CD8-positive, alpha-beta memory T cell (primary cell): ENCODE measurements around the gene LPAR5. TPM values are rescaled to one million over a fixed set of nuclear protein-coding genes. Genes with fewer than 3 reads are reported as not detected.

Experiments used
- CTCF ChIA-PET: fragments of 350-600 bp; sonication (Branson Sonifier 250); formaldehyde crosslinking; loops from one replicate; lab custom pipeline; 2021; ENCODE audit warnings: antibody characterized with exemption; lab: Charles Lee
- POLR2A ChIA-PET: fragments of 350-600 bp; sonication (Branson Sonifier 250); formaldehyde crosslinking; loops from one replicate; lab custom pipeline; 2021; ENCODE audit warnings: antibody characterized with exemption; lab: Charles Lee
- DNase-seq, 5 donors: peaks; one replicate each; pipeline versions ENCODE4 v3.0.0 to v3.0.0-alpha.2; 2020 to 2022; ENCODE audit warnings: mixed read lengths in 1 of 5
- H3K27ac ChIP-seq: one replicate; pipeline ENCODE4 v1.7.0; 2013; ENCODE audit warnings: low read depth, mild to moderate bottlenecking, low read length, moderate library complexity
- H3K27me3 ChIP-seq: 2 replicates; pipeline ENCODE4 v1.7.0; 2013; ENCODE audit warnings: low read length, mild to moderate bottlenecking; ENCODE audit not compliant: insufficient read depth, poor library complexity, severe bottlenecking
- H3K36me3 ChIP-seq: 2 replicates; pipeline ENCODE4 v1.7.0; 2013; ENCODE audit warnings: mild to moderate bottlenecking, low read length, moderate library complexity; ENCODE audit not compliant: insufficient read depth
- H3K4me1 ChIP-seq: 2 replicates; pipeline ENCODE4 v1.7.0; 2013; ENCODE audit warnings: mild to moderate bottlenecking, low read length, moderate library complexity; ENCODE audit not compliant: insufficient read depth
- H3K4me3 ChIP-seq: 2 replicates; pipeline ENCODE4 v1.7.0; 2013; ENCODE audit warnings: mild to moderate bottlenecking, low read length
- H3K9me3 ChIP-seq: 2 replicates; pipeline ENCODE4 v1.7.0; 2013; ENCODE audit warnings: mild to moderate bottlenecking, low read length
- H3K27ac Mint-ChIP-seq, 8 donors: one replicate each; pipeline ENCODE4 v1.8.0; 2020 to 2021; ENCODE audit warnings: mixed read lengths in 8 of 8, mild to moderate bottlenecking in 6 of 8, inconsistent platforms in 3 of 8, moderate library complexity in 3 of 8
- H3K27me3 Mint-ChIP-seq, 2 donors: one replicate each; pipeline ENCODE4 v1.8.0; 2020 to 2021; ENCODE audit warnings: mixed read lengths in 2 of 2, mild to moderate bottlenecking in 1 of 2, moderate library complexity in 1 of 2
- H3K36me3 Mint-ChIP-seq, 3 donors: one replicate each; pipeline ENCODE4 v1.8.0; 2020 to 2021; ENCODE audit warnings: mixed read lengths in 3 of 3, inconsistent platforms in 1 of 3, mild to moderate bottlenecking in 1 of 3
- H3K4me1 Mint-ChIP-seq, 3 donors: one replicate each; pipeline ENCODE4 v1.8.0; 2020 to 2021; ENCODE audit warnings: mixed read lengths in 3 of 3, inconsistent platforms in 1 of 3, mild to moderate bottlenecking in 1 of 3
- H3K4me3 Mint-ChIP-seq, 7 donors: one replicate each; pipeline ENCODE4 v1.8.0; 2020 to 2021; ENCODE audit warnings: mixed read lengths in 7 of 7, mild to moderate bottlenecking in 6 of 7, moderate library complexity in 4 of 7, inconsistent platforms in 2 of 7
- H3K9me3 Mint-ChIP-seq, 5 donors: one replicate each; pipeline ENCODE4 v1.8.0; 2020 to 2022; ENCODE audit warnings: mixed read lengths in 5 of 5, mild to moderate bottlenecking in 3 of 5, moderate library complexity in 2 of 5, inconsistent platforms in 1 of 5
- polyA plus RNA-seq: library from polyadenylated mRNA; unstranded; fragments of 300-500 nt; fragmentation: Illumina TruSeq; gene quantifications from one replicate; pipeline ENCODE4 v1.2.3, GENCODE V29; 2021
- total RNA-seq, 2 experiments: library from RNA; stranded (reverse); gene quantifications; one replicate each; pipeline ENCODE4 v1.2.3, GENCODE V29; 2021

The LPAR5 gene
- total RNA-seq (10 to 100 TPM; 10.6 to 11.4 TPM), polyA plus RNA-seq (26.5 TPM)

GRCh38 chr12:6635856-6636531, at the start of gene LPAR5:
Gene LPAR5 (minus strand): TSS chr12:6635959. CDS start chr12:6621248, 14,711 bp downstream.
- Histone ChIP-seq H3K4me1 (peaks cover 32% of the 10 kb centered on the region), H3K27me3 (no peaks in the 10 kb centered on the region), H3K36me3 (no peaks in the 10 kb centered on the region), H3K9me3 (no peaks in the 10 kb centered on the region), H3K27ac (peak within 1 kb of the TSS; percentile 67), H3K4me3 (peak within 1 kb of the TSS; percentile 42)
- peak within 1 kb of the TSS; percentile 79 to 93 (median 88) for H3K4me3 Mint-ChIP-seq
- peak within 1 kb of the TSS; percentile 91 to 96 (median 94) for H3K27ac Mint-ChIP-seq
- ChIA-PET POLR2A (interaction anchor here (1.0 to 3.1 kb wide), 6 partner anchors 8 to 53 kb away, joined by 3 to 18 read pairs (median 7); partner anchors contain the start of gene ZNF384), CTCF (interaction anchor here (0.8 to 1.9 kb wide), 9 partner anchors 8 to 309 kb away, joined by 3 to 5 read pairs (median 4); partner anchors contain the start of gene ZNF384)
- peaks cover 49 to 54% (median 50%) of the 10 kb centered on the region in 3 donors for H3K4me1 Mint-ChIP-seq
- H3K9me3 Mint-ChIP-seq, result no peaks in the 10 kb centered on the region
- no peaks in the 10 kb centered on the region for H3K27me3 Mint-ChIP-seq
- H3K36me3 Mint-ChIP-seq, result peaks cover 0 to 8% (median 0%) of the 10 kb centered on the region in 3 donors
- peak in 4 of 5 donors; percentile 31 to 66 (median 34) for DNase-seq

GRCh38 chr12:6684609-6685008, 48.9 kb upstream of the LPAR5 start:
- Histone ChIP-seq H3K4me1 (peaks cover 29% of the 10 kb centered on the region), H3K36me3 (peaks cover 20% of the 10 kb centered on the region), H3K27ac (no peak overlapping the region), H3K4me3 (no peak overlapping the region), H3K27me3 (no peaks in the 10 kb centered on the region), H3K9me3 (no peaks in the 10 kb centered on the region)
- Mint-ChIP-seq H3K4me1 (peaks cover 48 to 72% (median 61%) of the 10 kb centered on the region in 3 donors), H3K27me3 (no peaks in the 10 kb centered on the region), H3K4me3 (peak overlapping the region in 1 of 7 donors; percentile 74), H3K36me3 (peaks cover under 1 to 64% (median 3%) of the 10 kb centered on the region in 3 donors), H3K27ac (peak overlapping the region; percentile 19 to 92 (median 72)), H3K9me3 (no peaks in the 10 kb centered on the region)
- POLR2A ChIA-PET, result no interaction called here
- CTCF ChIA-PET, result interaction anchor here (0.6 to 1.3 kb wide), 6 partner anchors 12 to 131 kb away, joined by 3 to 8 read pairs (median 3); no protein-coding TSS in a partner anchor
- peak in 3 of 5 donors; percentile 22 to 56 (median 43) for DNase-seq

- Histone ChIP-seq H3K27ac (no peak overlapping the region), H3K4me1 (no peaks in the 10 kb centered on the region), H3K36me3 (peaks cover 79% of the 10 kb centered on the region), H3K27me3 (no peaks in the 10 kb centered on the region), H3K4me3 (no peak overlapping the region), H3K9me3 (no peaks in the 10 kb centered on the region)
- H3K4me3 Mint-ChIP-seq, result no peak overlapping the region
- H3K27ac Mint-ChIP-seq, result peak overlapping the region in 1 of 8 donors; percentile 54
- H3K4me1 Mint-ChIP-seq, result peaks cover 5 to 21% (median 7%) of the 10 kb centered on the region in 3 donors
- peaks cover 0 to 1% of the 10 kb centered on the region in 2 donors for H3K27me3 Mint-ChIP-seq
- ChIA-PET CTCF (no interaction called here), POLR2A (no interaction called here)
- H3K9me3 Mint-ChIP-seq, result no peaks in the 10 kb centered on the region
- H3K36me3 Mint-ChIP-seq, result peaks cover 4 to 95% (median 27%) of the 10 kb centered on the region in 3 donors
- DNase-seq, result no peak
Measured at GRCh38 chr12:6676962-6677361, 41.2 kb upstream of the LPAR5 start.

DNA sequence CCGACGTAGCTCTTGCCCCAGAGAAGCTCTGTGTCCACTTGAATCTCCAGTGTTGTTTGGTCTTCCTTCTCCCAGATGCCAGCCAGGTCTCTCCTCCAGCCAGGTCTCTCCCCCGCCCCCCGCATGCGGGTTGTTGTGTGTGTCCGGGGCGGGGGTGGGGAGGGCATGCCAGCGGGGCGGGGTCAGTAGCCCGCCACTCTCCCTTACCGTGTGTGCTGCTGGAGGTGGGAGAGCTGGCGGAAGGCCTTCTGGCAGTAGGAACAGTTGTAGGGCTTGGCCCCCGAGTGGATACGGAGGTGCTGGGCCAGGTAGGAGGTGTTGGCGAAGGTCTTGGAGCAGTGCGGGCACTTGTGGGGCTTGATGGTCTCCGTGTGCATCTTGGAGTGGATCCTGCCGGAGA, 36.4 kb upstream of the LPAR5 start:
- no peaks in the 10 kb centered on the region for H3K27me3 ChIP-seq
- no peaks in the 10 kb centered on the region for H3K9me3 ChIP-seq
- ChIA-PET POLR2A (no interaction called here), CTCF (no interaction called here)
- H3K4me1 ChIP-seq, result no peaks in the 10 kb centered on the region
- Mint-ChIP-seq H3K27me3 (no peaks in the 10 kb centered on the region), H3K27ac (no peak overlapping the region), H3K4me3 (no peak overlapping the region), H3K4me1 (peaks cover 0 to 4% (median 0%) of the 10 kb centered on the region in 3 donors), H3K9me3 (no peaks in the 10 kb centered on the region), H3K36me3 (peaks cover 10 to 98% (median 36%) of the 10 kb centered on the region in 3 donors)
- no peak overlapping the region for H3K4me3 ChIP-seq
- no peak for DNase-seq
- peaks cover 88% of the 10 kb centered on the region for H3K36me3 ChIP-seq
- H3K27ac ChIP-seq, result no peak overlapping the region

DNA sequence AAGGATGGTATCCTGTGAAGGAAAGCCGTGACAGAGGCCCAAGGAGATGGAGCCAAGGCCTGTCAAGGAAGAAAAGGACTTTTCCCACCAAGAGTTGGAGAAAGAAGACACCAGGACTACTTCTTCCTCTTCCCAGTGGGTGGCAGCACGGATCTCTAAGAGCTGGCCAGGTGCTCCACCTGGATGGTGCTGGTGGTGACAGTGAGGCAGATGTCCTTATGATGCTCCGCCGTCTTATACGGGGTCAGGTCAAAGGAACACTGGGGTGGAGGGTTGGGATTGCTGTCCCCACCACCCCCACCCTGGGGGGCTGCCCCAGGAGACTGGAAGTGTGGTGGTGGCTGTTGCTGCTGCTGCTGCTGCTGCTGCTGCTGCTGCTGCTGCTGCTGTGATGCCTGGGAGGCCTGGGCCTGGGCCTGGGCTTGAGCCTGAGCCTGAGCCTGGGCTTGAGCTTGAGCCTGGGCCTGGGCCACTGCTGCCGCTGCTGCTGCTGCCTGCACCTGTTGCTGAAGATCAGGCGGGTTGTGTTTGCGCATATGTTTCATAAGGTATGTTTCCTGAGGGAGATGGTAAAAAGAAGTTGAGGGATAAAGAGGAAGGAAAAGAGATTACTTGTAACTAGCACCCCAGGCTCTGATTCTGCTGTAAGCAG, 31.9 kb upstream of the LPAR5 start:
- H3K27me3 Mint-ChIP-seq, result no peaks in the 10 kb centered on the region
- peaks cover 7% of the 10 kb centered on the region for H3K4me1 ChIP-seq
- peaks cover 55% of the 10 kb centered on the region for H3K36me3 ChIP-seq
- POLR2A ChIA-PET, result interaction anchor here (0.6 kb wide), 1 partner anchor 14 kb away, joined by 3 read pairs; no protein-coding TSS in a partner anchor
- peaks cover 10 to 66% (median 28%) of the 10 kb centered on the region in 3 donors for H3K36me3 Mint-ChIP-seq
- no peaks in the 10 kb centered on the region for H3K27me3 ChIP-seq
- H3K9me3 ChIP-seq, result no peaks in the 10 kb centered on the region
- H3K4me1 Mint-ChIP-seq, result peaks cover 10 to 15% (median 10%) of the 10 kb centered on the region in 3 donors
- peak overlapping the region in 3 of 8 donors; percentile 10 to 73 (median 37) for H3K27ac Mint-ChIP-seq
- H3K4me3 ChIP-seq, result no peak overlapping the region
- no peak for DNase-seq
- H3K27ac ChIP-seq, result no peak overlapping the region
- CTCF ChIA-PET, result interaction anchor here (0.7 to 1.5 kb wide), 2 partner anchors 18 to 53 kb away, joined by 3 to 4 read pairs; no protein-coding TSS in a partner anchor
- no peak overlapping the region for H3K4me3 Mint-ChIP-seq
- no peaks in the 10 kb centered on the region for H3K9me3 Mint-ChIP-seq

DNA sequence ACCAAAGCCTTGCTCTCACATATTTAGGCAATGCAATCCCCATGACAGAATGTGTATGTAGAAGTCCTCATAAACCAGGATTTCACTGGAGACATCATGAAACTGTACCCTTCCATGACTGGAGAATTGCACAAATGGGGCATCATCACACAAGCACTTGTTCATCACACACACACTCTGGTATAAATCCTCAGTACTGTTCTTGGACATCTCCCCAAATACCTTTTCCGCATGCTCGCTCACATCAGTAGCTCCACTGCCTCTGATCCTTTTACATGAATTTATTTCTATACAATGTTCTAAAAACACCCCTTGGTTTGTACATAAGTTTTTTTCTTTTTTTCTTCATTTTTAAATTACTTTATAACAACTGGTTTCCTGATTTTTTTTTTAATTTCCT, 30.5 kb upstream of the LPAR5 start:
- Mint-ChIP-seq H3K4me1 (peaks cover 18 to 25% (median 21%) of the 10 kb centered on the region in 3 donors), H3K27ac (peak overlapping the region in 2 of 8 donors; percentile 1 to 37), H3K36me3 (peaks cover 10 to 51% (median 22%) of the 10 kb centered on the region in 3 donors), H3K9me3 (no peaks in the 10 kb centered on the region), H3K4me3 (no peak overlapping the region), H3K27me3 (no peaks in the 10 kb centered on the region)
- no peak for DNase-seq
- Histone ChIP-seq H3K27me3 (no peaks in the 10 kb centered on the region), H3K4me1 (peaks cover 20% of the 10 kb centered on the region), H3K4me3 (no peak overlapping the region), H3K36me3 (peaks cover 40% of the 10 kb centered on the region), H3K9me3 (no peaks in the 10 kb centered on the region), H3K27ac (no peak overlapping the region)
- ChIA-PET CTCF (interaction anchor here (0.8 kb wide), 1 partner anchor 120 kb away, joined by 3 read pairs; no protein-coding TSS in a partner anchor), POLR2A (interaction anchor here (0.5 kb wide), 1 partner anchor 76 kb away, joined by 3 read pairs; no protein-coding TSS in a partner anchor)

DNA sequence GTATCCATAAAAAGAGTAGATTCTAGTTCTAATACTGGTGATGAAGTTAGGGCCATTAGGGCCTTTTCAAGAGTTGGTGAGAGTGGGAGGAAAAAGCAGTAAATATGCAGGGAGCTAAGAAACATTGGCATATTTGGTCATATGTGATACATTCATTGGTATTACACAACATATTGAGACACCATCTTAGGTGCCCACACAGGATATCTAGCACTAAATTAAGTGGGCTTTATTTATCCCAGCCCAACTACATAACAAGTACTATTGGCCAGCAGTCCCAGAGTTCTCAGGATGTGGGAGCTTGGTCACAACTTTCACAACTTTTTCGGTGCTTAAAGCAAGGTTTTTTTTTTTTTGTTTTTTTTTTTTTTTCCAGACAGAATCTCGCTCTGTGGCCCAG, 29.1 kb upstream of the LPAR5 start:
- Mint-ChIP-seq H3K27me3 (no peaks in the 10 kb centered on the region), H3K4me1 (peaks cover 20 to 31% (median 25%) of the 10 kb centered on the region in 3 donors), H3K4me3 (peak overlapping the region in 1 of 7 donors; percentile 26), H3K27ac (peak overlapping the region in 6 of 8 donors; percentile 21 to 98 (median 70)), H3K9me3 (no peaks in the 10 kb centered on the region), H3K36me3 (peaks cover 10 to 42% (median 18%) of the 10 kb centered on the region in 3 donors)
- Histone ChIP-seq H3K4me3 (no peak overlapping the region), H3K27me3 (no peaks in the 10 kb centered on the region), H3K9me3 (no peaks in the 10 kb centered on the region), H3K27ac (no peak overlapping the region), H3K36me3 (peaks cover 27% of the 10 kb centered on the region), H3K4me1 (peaks cover 20% of the 10 kb centered on the region)
- DNase-seq, result no peak
- ChIA-PET POLR2A (interaction anchor here (1.5 kb wide), 1 partner anchor 24 kb away, joined by 8 read pairs; the partner anchor contains the start of gene ZNF384), CTCF (interaction anchor here (1.0 to 1.8 kb wide), 2 partner anchors 24 to 156 kb away, joined by 3 to 8 read pairs; partner anchors contain the start of gene ZNF384)
